Right forelimb (tissue), 1 donor: Measurements from ENCODE around the gene P2RY8.
"Not testable (repeated sequence)": the region's sequence is repeated elsewhere in the genome, so short reads cannot be mapped to it uniquely, and the experiment has no call there.

Experiments used
- DNase-seq: peaks from one replicate; pipeline ENCODE4 v3.0.0-alpha.2; 2018

The P2RY8 gene

GRCh38 chrX:1484638-1485019 is 52.4 kb downstream of the P2RY8 start:
- DNase-seq: no peak

- DNase-seq: no peak
Observed at GRCh38 chrX:1483843-1484637, 52.9 kb downstream of the P2RY8 start.

GRCh38 chrX:1482530-1482928 is 54.5 kb downstream of the P2RY8 start:
- not testable (repeated sequence) for DNase-seq

- DNase-seq: no peak
Observed at GRCh38 chrX:1481636-1482529, 55.1 kb downstream of the P2RY8 start.

GRCh38 chrX:1480082-1480785 is 56.8 kb downstream of the P2RY8 start:
- no peak for DNase-seq

- DNase-seq: no peak
Observed at GRCh38 chrX:1477801-1478458, 59.1 kb downstream of the P2RY8 start.

GRCh38 chrX:1477229-1477628 is 59.8 kb downstream of the P2RY8 start:
- DNase-seq: no peak

- DNase-seq: no peak
Observed at GRCh38 chrX:1476682-1477081, 60.3 kb downstream of the P2RY8 start.

- DNase-seq: no peak
Observed at GRCh38 chrX:1475881-1476280, 61.1 kb downstream of the P2RY8 start.

- no peak for DNase-seq
Observed at GRCh38 chrX:1475481-1475880, 61.5 kb downstream of the P2RY8 start.

- not testable (repeated sequence) for DNase-seq
Observed at GRCh38 chrX:1474593-1474992, 62.4 kb downstream of the P2RY8 start.

- DNase-seq: no peak
Observed at GRCh38 chrX:1472975-1473374, 64.0 kb downstream of the P2RY8 start.

GRCh38 chrX:1468250-1468772 is 68.7 kb downstream of the P2RY8 start:
- DNase-seq: no peak

- DNase-seq: no peak
Observed at GRCh38 chrX:1466971-1467561, 69.9 kb downstream of the P2RY8 start.

GRCh38 chrX:1466232-1466661 is 70.7 kb downstream of the P2RY8 start:
- DNase-seq: no peak

GRCh38 chrX:1465286-1466231 is 71.4 kb downstream of the P2RY8 start:
- DNase-seq: no peak

GRCh38 chrX:1464971-1465285 is 72.1 kb downstream of the P2RY8 start:
- no peak for DNase-seq

- DNase-seq: no peak
Observed at GRCh38 chrX:1464041-1464970, 72.7 kb downstream of the P2RY8 start.

GRCh38 chrX:1463581-1463980 is 73.4 kb downstream of the P2RY8 start:
- no peak for DNase-seq
